Measurements from ENCODE around the gene BBS9.
"Not testable (repeated sequence)": the region's sequence is repeated elsewhere in the genome, so short reads cannot be mapped to it uniquely, and the experiment has no call there.

BBS9 gene

DNA sequence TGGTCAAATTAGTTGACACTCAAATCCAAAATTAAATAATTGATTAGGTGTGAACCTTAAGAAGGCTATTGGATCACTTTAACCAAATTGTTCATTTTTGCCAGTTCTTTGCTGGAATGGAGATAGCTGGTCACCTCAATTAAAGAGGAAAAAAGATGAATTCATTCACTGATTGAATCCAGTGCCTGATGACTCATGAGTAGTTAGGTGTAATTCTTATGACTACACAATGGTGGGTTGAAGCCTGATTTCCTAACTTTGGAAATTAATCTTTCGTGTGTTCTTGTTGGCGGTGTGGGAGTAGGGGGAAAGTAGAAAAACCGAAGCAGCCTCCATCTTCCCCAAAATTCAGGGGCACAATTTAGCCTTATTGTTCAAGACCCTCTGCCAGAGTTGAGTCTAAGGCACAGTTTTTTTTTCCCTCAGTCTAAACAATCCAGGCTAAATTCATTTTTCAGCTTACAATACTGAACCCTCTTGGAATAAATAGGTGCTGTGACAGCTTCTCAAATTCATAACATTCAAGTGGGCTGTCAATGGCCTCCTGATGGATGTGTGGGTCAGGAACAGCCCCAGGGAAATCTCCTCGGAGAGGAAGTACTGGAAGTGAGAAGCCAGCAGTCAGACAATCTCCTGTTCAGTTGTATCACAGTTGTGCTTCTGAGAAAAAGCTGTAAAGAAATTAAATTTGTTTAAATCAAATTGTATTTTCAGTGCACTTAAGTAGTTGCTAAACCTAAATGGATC lies 356.6 kb downstream of the BBS9 start:
- DNase-seq (ENCODE audit: low read depth in 2 of 3, low spot score in 2 of 3) = no peak

- DNase-seq (ENCODE audit: low read depth in 2 of 3, low spot score in 2 of 3) = no peak
Measured at GRCh38 chr7:33486633-33487032, 357.3 kb downstream of the BBS9 start.

DNA sequence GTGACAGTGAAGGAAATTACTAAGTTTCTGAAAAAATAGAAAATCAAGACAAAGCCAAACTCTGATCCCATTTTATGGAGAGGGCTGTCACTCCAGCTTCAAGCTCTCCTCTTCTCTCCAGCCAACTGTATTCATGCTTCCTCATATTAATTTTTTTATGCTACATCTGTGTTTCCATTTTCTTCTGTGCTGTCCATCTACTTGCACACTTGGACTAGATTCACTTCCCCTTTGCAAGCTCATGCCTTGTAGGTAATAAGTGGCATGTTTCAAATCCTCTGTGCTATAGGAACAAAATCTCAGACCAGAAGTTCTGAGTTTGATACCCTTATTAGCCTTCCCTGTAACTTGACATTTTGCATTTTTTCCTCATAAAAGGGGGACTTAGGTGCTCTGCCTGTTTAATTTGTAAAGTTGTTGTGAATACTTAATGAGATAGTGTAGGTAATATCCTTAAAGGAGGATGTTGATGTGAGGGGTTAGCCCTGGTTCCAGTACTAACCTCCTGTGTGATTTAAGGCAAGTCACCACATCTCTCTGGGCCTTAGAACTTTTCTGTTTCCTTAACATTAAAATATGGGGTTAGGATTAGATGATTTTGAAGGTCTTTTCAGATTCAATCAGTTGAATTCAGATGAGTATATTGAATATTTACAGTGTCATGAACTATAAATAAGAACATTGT lies 358.8 kb downstream of the BBS9 start:
- no peak for DNase-seq (ENCODE audit: low read depth in 2 of 3, low spot score in 2 of 3)

GRCh38 chr7:33494474-33494873 lies 365.1 kb downstream of the BBS9 start:
- DNase-seq (ENCODE audit: low read depth in 2 of 3, low spot score in 2 of 3) = no peak

- no peak for DNase-seq (ENCODE audit: low read depth in 2 of 3, low spot score in 2 of 3)
Measured at GRCh38 chr7:33495207-33495606, 365.8 kb downstream of the BBS9 start.

DNA sequence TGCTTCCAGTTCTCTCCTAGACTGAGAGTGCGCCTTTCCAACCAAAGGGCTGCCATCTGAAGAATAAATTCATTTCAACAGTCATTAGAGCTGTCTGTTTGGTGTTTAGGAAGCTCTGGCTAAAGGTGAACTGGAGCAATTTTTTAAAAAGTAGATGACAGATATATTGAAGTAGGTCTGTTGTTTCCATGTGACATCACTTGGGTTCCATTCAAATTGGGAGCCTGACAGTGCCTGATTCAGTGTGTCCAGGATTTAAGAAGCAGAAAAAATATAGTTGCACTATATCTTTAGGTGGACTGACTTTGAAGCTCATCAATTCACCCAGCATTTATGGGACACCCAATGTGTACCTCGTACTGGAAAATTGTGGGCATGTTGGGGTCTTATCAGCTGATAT lies 367.7 kb downstream of the BBS9 start:
- DNase-seq (ENCODE audit: low read depth in 2 of 3, low spot score in 2 of 3) = no peak

DNA sequence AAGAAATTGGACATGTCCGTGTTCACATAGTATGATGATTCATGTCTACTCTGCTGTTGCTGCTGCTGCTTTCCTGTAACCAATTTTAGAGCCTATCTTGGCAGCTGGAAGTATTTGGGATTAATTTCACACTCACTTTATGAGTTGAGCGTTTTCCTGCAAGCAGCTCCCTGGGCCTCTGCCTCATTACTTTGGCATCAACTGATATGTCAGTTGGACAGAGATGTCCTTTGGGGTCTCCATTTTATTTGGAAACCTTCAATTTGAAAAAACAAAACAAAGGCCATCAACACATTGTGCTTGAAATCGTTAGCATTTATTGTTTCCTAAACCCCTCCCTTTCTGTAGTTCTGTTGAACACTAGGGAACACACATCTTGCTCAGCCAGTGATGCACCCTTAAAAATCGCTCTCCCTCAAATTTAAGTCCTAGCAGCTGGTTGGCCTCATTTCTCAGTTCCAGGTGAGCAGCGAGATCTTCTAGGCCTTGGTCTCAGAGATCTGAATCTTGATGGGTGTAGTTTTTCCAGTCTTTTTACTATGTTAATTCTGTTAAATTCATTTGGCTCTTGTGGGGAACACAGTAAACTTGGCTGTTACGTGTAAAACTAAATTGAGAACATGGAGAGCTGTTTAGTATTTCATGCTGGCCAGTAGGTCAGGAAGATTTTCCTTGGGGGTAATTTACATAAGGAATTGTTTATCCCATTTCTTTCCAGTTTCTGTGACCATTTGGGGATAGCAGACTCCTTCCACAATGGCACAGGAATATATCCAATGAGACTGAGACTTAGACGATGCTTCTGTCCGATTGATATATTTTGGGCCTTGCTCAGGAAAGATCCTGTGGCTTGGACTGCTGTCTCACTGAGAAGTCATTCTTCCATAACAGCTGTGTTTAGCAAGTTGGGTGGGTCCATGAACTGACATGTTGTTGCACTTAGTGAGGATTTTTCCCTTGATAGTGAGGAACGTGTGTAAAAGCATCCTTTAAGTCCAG lies 371.6 kb downstream of the BBS9 start:
- DNase-seq (ENCODE audit: low read depth in 2 of 3, low spot score in 2 of 3) = no peak

DNA sequence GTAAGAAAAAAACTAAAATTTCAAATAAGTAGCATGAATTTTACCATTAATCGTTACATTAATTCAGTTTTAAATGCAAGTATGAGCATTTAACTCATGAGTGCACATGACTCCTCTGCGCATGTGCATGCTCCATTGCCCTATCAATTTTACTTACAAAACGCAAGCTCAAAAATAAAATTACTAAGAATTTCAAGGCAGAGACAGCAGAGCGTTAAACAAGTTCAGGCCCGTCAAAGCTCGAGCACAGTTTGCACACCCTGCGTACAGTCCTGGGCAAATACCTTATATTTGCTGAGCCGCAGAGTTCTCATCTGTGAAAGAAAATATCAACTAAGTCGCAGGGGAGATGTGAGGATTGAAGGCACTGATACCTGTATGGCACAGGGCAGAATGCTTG lies 373.6 kb downstream of the BBS9 start:
- no peak for DNase-seq (ENCODE audit: low read depth in 2 of 3, low spot score in 2 of 3)

DNA sequence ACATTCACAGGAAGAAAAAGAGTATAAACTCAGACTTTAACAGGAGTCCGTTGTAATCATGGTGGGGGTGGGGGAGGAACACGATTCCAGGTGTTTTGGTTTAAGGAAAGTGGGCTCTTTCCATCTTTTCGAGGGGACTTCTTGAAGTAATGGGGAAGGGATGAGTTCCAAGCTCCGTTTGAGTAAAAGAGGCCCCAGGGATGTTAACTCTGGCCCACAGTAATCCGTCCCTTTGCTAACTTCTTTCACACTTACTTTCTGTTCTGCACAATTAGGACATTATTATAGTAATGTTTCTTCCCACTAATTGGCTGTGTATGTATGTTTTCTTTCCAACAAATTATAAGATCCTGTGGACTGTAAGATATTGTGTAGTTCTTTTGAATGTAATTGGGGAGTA lies 374.4 kb downstream of the BBS9 start:
- no peak for DNase-seq (ENCODE audit: low read depth in 2 of 3, low spot score in 2 of 3)

- no peak for DNase-seq (ENCODE audit: low read depth in 2 of 3, low spot score in 2 of 3)
Measured at GRCh38 chr7:33504266-33504665, 374.9 kb downstream of the BBS9 start.

DNA sequence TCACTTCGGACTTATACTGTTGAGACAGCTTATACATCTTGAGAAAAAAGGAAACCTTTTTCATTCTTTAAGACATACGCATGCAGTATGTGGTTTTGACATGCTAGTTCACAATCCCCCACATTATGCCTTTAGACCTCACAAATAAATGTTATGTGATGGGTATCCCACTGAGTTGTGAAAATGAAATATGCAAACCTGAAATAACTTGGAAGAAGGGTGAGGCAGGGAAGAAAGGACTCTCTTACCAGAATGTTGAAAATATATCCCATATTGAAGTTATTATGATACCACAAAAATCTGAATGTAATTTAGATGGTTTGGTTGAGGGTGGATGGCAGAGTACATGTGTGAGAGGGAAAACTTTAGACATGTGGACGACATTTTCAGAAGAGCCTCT lies 379.8 kb downstream of the BBS9 start:
- no peak for DNase-seq (ENCODE audit: low read depth in 2 of 3, low spot score in 2 of 3)

DNA sequence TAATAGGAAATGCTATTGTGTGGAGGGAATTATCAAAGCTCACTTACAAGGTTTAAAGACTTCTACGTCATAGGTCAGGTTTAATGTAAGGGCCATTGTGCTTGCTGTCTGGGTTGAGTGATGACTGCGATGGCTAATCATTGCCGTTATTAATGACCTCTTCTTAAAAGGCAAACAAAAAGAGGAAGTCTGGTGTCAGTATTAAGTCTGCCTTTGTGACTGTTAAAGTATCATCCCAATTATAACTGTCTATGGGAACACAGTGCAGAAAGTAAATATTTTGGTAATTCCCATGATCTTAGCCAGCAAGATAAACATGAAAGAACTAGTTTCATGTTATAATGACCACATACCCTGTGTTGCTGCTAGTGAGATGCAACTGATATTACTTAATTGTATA lies 382.4 kb downstream of the BBS9 start:
- DNase-seq (ENCODE audit: low read depth in 2 of 3, low spot score in 2 of 3) = no peak

DNA sequence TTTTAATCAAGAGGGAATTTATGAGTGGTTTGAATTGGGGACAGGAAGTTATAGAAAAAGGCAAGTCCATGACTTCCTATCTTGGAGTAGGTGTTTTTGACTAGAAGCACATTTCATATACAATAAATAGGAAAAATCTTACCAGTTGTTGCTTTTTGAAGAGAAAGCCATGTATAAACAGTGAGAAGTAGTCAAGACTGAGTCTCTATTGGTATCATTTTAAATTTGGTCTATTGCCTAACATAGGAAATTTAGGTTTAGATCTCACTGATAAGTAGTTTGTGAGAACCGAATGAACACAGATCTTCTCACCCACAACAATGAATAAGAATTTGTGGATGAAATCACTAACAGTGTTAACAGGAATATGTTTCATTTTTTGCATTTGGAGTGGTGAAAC lies 387.2 kb downstream of the BBS9 start:
- no peak for DNase-seq (ENCODE audit: low read depth in 2 of 3, low spot score in 2 of 3)

- DNase-seq (ENCODE audit: low read depth in 2 of 3, low spot score in 2 of 3) = no peak
Measured at GRCh38 chr7:33517191-33517590, 387.8 kb downstream of the BBS9 start.

DNA sequence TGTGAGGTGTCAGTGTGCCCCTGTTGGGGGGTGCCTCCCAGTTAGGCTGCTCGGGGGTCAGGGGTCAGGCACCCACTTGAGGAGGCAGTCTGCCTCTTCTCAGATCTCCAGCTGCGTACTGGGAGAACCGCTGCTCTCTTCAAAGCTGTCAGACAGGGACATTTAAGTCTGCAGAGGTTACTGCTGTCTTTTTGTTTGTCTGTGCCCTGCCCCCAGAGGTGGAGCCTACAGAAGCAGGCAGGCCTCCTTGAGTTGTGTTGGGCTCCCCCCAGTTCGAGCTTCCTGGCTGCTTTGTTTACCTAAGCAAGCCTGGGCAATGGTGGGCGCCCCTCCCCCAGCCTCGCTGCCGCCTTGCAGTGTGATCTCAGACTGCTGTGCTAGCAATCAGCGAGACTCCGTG lies 397.6 kb downstream of the BBS9 start:
- not testable (repeated sequence) for DNase-seq (ENCODE audit: low read depth in 2 of 3, low spot score in 2 of 3)

DNA sequence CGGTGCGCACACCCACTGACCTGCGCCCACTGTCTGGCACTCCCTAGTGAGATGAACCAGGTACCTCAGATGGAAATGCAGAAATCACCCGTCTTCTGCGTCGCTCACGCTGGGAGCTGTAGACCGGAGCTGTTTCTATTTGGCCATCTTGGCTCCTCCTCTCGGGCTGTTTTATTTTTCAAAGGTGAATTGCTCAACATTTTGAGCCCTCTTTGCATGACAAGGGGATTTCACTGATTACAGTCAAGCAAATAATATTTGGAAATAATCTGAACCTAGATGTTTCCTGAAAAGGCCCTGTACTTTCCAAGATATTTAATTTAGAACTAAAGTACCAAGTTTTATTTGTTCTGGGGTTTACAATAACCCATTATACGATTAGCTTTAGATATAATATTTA lies 398.2 kb downstream of the BBS9 start:
- DNase-seq (ENCODE audit: low read depth in 2 of 3, low spot score in 2 of 3) = not testable (repeated sequence)

GRCh38 chr7:33529070-33529469 lies 399.7 kb downstream of the BBS9 start:
- no peak for DNase-seq (ENCODE audit: low read depth in 2 of 3, low spot score in 2 of 3)

- DNase-seq (ENCODE audit: low read depth in 2 of 3, low spot score in 2 of 3) = no peak
Measured at GRCh38 chr7:33530664-33531063, 401.3 kb downstream of the BBS9 start.

- DNase-seq (ENCODE audit: low read depth in 2 of 3, low spot score in 2 of 3) = no peak
Measured at GRCh38 chr7:33531888-33532287, 402.5 kb downstream of the BBS9 start.

- no peak for DNase-seq (ENCODE audit: low read depth in 2 of 3, low spot score in 2 of 3)
Measured at GRCh38 chr7:33534833-33535232, 405.5 kb downstream of the BBS9 start.

DNA sequence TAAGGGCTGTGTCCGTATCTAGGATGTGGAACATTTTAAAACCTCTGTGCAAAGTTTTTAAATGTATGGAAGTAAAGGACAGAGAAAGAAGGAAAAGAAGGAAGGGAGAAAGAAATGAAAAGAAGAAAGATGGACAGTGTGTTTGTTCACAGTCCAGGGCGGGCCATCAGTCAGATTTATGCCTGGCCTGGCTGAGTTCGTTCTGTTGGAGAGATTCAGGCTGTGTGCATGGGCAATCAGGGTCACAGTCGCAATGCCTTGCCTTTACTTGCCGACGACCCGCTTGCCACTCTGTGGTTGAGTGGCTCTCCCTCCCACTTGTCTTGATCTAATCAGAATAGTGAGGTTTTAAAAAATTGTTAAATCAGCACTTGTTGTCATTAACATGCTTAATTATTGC lies 406.6 kb downstream of the BBS9 start:
- DNase-seq (ENCODE audit: low read depth in 2 of 3, low spot score in 2 of 3) = no peak

Measured in activated CD8-positive, alpha-beta memory T cell treated with anti-CD3 and anti-CD28 coated beads for 48 hours (primary cell).